Measurements from ENCODE around the gene MYL9.
"Not testable (repeated sequence)": the region's sequence is repeated elsewhere in the genome, so short reads cannot be mapped to it uniquely, and the experiment has no call there.

Gene MYL9

DNA sequence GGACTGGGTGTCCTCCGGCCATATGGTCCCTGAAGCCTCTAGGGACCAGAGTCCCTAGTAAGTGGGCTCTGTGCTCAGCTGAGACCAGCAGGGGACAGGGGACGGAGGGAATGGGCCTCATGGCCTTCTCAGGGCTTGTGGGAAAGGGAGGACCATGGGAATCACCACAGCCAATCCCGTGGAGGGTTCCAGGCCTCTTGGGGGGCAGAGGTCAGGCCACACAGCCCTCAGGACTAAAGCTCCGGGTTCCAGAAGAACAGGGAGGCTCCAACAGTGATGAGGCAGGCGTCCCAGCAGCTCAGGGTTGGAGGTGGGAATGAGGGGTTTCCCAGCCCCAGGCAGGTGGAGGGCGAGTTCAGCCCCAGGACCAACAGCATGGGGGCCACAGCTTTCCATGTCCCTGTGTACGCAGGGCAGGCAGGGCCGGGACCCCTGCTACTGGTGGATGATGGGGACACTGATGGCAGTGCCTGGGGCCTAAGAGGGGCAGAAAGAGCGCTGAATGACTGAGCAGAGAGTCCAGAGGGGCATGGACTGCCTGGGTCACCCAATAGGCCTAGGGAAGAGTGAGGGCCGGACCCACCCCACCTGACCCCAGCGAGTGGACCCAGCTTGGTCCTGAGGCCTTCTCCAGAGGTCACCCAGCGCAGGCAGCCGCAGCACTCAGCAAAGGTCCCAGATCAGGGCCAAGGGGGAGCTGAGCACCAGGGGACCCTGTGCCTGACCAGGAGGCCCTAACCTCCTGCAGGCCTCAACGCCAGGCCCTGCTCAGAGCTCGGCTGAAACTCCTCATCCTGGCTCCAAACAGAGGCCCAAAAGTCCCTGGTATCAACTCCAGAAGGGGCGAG lies 8.8 kb downstream of the MYL9 start:
- H3K4me3 ChIP-seq (ENCODE audit: low read depth, low read length), result no peak overlapping the region
- TF ChIP-seq, protein P1, sequence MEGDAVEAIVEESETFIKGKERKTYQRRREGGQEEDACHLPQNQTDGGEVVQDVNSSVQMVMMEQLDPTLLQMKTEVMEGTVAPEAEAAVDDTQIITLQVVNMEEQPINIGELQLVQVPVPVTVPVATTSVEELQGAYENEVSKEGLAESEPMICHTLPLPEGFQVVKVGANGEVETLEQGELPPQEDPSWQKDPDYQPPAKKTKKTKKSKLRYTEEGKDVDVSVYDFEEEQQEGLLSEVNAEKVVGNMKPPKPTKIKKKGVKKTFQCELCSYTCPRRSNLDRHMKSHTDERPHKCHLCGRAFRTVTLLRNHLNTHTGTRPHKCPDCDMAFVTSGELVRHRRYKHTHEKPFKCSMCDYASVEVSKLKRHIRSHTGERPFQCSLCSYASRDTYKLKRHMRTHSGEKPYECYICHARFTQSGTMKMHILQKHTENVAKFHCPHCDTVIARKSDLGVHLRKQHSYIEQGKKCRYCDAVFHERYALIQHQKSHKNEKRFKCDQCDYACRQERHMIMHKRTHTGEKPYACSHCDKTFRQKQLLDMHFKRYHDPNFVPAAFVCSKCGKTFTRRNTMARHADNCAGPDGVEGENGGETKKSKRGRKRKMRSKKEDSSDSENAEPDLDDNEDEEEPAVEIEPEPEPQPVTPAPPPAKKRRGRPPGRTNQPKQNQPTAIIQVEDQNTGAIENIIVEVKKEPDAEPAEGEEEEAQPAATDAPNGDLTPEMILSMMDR (IDR thresholded peaks at IDR 0.05; ENCODE audit: low read depth, low read length), result no peak
- in situ Hi-C loops (cut with HindIII; ENCODE audit: low sequenced_read_pairs), result no loop called here
- DNase-seq (ENCODE audit: low read depth, low spot score), result no peak

DNA sequence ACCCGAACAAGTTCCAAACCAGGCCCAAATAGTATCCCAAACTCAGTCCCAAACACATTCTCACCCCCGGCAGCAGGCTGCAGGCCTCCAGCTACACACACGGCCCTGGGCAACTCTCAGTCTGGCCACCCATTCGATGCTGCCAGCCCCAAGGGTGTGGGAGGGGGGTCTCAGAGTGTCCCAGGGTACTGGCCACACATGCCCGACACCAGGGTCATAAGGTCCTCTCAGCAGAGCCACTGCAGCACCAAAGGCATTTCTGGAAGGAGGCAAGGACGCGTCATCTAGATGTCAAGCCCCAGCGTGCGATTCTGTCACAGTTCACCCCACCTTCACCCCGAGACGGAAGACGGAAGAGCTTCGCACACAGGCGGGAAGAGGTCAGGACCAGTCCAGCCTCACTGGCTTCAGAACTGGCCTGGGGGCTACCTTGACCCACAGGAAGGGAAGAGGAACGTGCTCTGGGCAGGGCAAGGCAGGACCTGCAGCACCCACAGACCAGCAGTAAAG lies 9.5 kb downstream of the MYL9 start:
- in situ Hi-C loops (cut with HindIII; ENCODE audit: low sequenced_read_pairs), result no loop called here
- TF ChIP-seq, protein P1 (IDR thresholded peaks at IDR 0.05; ENCODE audit: low read depth, low read length), result no peak
- no peak overlapping the region for H3K4me3 ChIP-seq (ENCODE audit: low read depth, low read length)

DNA sequence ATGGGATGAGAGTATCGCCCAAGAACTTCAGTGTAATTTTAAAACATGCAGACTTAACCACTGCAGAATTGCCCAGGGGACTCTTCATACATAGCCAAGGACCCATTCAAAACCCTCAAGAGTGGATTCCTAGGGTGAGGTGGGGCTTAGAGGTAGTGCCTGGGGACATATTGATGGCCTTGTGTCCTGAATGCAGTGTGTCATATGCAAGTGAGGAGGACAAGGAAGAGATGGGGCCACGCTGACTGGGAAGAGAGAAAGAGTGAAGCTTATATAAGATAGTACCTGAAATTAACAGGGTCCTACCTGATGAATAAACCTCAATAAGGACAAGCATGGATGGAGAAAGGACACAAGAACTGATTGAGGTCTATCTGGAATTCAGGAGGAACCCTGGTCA lies 13.9 kb downstream of the MYL9 start:
- H3K4me3 ChIP-seq (ENCODE audit: low read depth, low read length), result no peak overlapping the region
- TF ChIP-seq, protein P1 (IDR thresholded peaks at IDR 0.05; ENCODE audit: low read depth, low read length), result no peak
- in situ Hi-C loops (cut with HindIII; ENCODE audit: low sequenced_read_pairs), result no loop called here
- no peak for DNase-seq (ENCODE audit: low read depth, low spot score)

More for the DNA sequence above, 9.5 kb downstream of the MYL9 start:
- no peak for DNase-seq (ENCODE audit: low read depth, low spot score)

DNA sequence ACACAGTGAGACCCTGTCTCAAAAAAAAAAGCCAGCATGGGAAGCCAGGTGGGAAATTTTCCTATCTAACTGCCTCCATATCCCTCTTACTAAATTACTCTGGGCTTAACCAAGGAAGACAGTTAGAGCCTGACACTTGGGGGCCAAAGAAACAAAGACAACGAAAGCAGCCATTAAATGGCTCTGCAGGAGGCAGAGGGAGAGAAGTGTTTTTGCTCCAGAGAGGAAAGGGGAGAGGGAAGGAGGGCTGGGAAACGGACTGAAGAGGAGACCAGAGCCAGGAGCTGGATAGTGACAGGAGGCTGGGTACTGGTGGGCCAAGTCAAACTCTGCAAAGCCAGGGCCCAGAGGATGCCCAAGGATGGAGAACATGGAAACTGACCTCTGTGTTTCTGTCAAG lies 21.4 kb downstream of the MYL9 start:
- TF ChIP-seq, protein P1 (IDR thresholded peaks at IDR 0.05; ENCODE audit: low read depth, low read length), result no peak
- no peak overlapping the region for H3K4me3 ChIP-seq (ENCODE audit: low read depth, low read length)
- in situ Hi-C loops (cut with HindIII; ENCODE audit: low sequenced_read_pairs), result no loop called here
- DNase-seq (ENCODE audit: low read depth, low spot score), result no peak

DNA sequence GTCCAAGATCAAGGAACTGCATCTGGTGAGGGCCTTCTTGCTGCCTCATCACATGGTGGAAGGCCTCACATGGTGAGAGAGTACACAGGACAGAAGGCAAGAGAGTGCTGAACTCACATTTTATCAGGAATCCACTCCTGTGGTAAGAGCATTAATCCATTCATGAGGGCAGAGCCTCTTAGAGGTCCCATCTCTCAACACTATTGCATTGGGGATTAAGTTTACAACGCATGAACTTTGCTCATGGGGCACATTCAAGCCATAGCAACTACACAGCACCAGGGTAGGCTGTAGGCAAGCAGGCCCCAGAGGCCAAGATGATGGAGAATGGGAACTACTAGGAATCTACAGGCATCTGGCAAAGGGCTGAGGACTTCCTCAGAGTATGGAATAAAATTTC lies 22.1 kb downstream of the MYL9 start:
- in situ Hi-C loops (cut with HindIII; ENCODE audit: low sequenced_read_pairs), result no loop called here
- DNase-seq (ENCODE audit: low read depth, low spot score), result no peak
- no peak overlapping the region for H3K4me3 ChIP-seq (ENCODE audit: low read depth, low read length)
- TF ChIP-seq, protein P1 (IDR thresholded peaks at IDR 0.05; ENCODE audit: low read depth, low read length), result no peak

DNA sequence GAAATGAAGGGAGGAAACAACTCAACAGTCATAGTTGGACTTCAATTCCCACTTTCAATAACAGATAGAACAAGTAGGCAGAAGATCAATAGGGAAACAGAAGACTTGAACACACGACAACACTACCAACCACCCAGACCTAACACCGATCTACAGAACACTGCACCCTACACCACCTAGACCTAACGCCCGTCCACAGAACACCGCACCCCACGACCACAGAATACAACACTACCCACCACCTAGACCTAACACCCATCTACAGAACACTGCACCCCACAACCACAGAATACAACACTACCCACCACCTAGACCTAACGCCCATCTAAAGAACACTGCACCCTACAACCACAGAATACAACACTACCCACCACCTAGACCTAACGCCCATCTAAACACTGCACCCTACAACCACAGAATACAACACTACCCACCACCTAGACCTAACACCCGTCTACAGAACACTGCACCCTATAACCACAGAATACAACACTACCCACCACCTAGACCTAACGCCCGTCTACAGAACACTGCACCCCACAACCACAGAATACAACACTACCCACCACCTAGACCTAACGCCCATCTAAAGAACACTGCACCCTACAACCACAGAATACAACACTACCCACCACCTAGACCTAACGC lies 22.9 kb downstream of the MYL9 start:
- in situ Hi-C loops (cut with HindIII; ENCODE audit: low sequenced_read_pairs); DNase-seq (ENCODE audit: low read depth, low spot score); H3K4me3 ChIP-seq (ENCODE audit: low read depth, low read length): not testable (repeated sequence)

DNA sequence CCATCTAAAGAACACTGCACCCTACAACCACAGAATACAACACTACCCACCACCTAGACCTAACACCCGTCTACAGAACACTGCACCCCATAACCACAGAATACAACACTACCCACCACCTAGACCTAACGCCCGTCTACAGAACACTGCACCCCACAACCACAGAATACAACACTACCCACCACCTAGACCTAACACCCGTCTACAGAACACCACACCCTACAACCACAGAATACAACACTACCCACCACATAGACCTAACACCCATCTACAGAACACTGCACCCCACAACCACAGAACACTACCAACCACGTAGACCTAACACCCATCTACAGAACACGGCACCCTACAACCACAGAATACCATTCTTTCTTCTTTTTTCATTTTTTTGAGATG lies 23.4 kb downstream of the MYL9 start:
- H3K4me3 ChIP-seq (ENCODE audit: low read depth, low read length); in situ Hi-C loops (cut with HindIII; ENCODE audit: low sequenced_read_pairs); DNase-seq (ENCODE audit: low read depth, low spot score): not testable (repeated sequence)

All from astrocyte of the spinal cord (primary cell).